HPDE6-E6E7 (cell line): ENCODE data around the gene RASSF8.
A peak's percentile ranks its signal among the peaks of the same experiment; 100 is the strongest.

Experiments
- DNase-seq: peaks from one replicate; pipeline ENCODE4 v3.0.0; 2011; ENCODE audit warnings: missing footprints; ENCODE audit errors: extremely low spot score

Gene RASSF8

DNA sequence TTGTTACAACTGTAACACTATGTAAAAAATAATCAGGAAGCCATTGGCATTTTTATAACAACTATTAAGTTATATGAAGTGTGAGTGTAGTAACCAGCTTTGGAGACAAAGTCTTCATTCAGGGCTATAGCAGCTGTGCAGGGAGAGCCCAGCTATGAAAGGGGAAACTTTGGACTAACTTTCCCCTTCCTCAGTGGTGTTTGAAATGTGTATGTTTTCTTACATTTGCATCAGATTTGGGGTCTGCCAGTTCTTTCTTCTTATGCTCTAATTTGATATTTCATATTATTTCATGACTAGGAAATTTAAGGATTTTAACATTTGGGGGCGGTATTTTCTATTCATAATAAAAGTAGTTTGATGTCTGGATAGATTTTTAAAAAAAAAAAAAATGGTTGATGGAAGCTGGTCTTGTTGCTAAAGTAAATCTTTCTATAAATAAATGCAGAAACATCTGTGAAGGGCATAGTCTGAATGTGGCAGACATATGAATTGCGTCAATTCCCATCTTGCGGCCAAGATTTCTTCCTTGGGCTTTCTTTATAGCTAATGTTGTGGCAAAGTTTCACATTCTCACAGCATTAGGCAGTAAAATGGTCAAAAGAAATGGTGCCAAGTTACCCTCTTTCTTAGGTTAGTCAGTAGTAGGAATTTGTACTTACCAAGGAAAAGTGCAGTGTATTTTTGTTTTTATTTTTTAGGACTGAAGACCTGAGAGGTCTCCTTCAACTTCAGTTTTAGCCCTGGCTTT, 35.6 kb downstream of the RASSF8 start:
- DNase-seq: no peak

DNA sequence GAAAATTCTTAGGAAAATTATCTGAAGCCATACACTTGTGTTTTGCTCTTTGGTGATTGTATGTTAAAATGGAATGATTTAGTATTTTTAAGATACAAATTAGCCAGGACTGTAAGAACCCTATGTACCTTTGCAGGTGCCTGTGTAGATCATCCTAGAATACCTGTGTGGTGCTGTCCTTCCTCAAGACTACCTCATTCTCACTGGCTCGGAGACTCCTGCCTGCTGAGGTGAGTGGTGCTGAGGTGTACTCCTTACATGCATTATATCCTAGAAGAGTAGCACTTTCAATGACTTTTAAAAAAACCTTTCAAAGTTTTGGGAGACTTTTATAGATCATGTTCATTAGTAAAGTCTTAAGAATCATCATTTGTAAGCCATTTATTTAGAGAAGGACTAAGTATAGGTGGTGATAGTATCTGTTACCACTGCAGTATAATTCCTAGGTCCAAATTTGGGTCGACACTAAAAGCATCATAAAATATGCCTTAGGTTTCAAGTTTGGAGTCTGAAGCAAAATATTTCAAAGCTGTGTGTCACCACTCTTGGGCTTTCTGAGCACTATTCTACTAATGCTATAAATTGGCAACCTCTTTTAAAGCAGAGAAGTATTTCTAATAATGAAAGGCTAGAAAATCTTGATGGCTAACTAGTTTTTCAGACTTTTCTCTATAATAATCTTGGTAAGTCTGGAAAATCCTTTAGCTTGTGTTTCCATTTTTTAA, 36.6 kb downstream of the RASSF8 start:
- DNase-seq: no peak

DNA sequence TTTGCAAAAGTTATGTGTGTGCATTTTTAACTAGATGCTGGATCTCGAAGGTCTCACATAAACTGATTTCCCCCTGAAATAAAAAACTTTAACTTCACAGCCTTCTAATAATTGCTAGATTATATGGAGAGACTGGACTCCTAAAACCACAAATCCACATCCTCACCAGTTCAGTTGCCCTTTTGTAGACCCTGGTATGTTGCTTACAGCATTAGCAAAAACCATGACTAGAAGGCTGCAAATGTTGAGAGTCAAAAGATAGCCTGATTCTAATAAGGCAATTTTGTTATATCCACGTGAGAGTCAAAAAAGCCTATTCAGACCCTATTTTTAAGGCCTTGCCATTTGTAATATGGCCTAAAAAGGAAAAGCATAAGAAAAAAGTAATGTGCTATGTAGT, 37.4 kb downstream of the RASSF8 start:
- no peak for DNase-seq

DNA sequence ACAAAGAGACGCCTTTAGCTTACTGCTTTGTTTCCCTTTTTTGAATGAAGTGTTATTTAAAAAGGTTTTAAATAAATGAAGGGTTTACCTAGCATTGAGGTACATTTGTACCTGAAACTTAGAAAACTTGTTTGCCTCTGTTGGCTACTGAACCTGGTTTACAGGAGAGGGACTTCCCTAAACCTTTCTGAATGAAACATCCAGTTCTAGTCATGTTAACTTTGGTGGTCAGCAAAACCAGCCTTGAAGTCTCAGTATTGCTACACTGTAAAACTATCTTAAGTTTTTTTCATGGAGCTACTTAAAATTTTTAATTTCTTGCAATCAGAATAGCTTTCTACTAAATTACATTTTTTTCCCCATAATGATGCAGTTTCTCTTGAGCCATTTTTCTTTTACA, 38.2 kb downstream of the RASSF8 start:
- DNase-seq: no peak

DNA sequence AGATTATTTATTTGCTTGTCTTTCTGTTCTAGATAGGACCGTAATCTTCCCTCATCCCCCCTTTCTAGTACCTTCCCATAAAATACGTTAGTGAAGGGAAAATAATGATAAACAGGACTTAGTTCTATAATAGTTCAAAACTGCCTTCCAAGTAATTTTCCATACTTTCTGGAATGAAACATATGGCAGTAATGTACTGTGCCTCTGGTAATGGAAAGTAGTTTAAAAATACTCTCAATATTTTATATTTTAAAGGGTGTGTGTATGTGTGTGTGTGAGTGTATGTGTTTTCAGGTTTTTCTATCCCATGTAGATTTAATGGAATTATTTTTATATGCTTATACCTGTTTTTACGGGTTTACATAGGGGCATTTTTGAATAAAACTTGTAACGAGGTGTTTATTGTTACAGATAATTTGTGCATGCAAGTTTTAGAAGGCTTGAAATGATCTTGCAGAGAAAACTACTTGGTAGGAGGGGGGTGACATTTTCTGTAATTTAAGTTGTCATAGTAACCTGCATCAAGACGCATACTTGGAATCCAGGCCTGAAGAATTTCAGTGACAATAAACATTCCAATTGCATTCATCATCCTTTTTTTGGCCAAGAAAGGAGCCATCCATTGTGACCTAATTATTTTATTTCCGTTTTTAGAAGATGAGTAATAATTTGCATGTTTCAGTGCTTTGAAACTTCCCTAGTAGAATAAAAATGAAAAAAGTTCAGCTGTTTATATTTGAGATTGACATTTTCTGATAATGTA, 38.9 kb downstream of the RASSF8 start:
- no peak for DNase-seq

DNA sequence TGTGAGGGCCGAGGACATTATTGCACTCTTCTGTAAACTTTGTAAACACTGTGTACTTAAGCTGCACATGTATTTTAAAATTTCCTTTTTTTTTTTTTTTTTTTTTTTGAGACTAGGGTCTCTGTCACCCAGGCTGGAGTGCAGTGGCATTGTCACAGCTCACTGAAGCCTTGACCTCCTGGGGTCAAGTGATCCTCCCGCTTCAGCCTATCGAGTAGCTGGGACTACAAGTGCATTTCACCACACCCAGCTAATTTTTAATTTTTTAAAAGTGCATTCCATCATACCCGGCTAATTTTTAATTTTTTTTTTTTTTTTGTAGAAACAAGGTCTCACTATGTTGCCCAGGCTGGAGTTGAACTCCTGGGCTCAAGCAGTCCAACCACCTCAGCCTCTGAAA, 42.4 kb downstream of the RASSF8 start:
- DNase-seq: no peak

DNA sequence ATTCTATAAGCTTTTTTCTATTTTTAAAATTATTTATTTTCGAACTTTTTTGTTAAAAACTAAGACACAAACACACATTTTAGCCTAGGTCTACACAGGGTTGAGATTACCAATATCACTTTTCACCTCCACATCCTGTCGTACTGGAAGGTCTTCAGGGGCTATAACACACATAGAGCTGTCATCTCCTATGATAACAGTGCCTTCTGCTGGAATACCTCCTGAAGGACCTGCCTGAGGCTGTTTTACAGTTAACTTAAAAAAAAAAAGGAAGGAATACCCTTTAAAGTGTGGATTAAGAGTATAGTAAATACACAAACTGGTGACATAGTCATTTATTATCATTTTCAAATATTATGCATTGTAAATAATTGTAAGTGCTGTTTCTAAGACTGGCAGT, 43.0 kb downstream of the RASSF8 start:
- no peak for DNase-seq

DNA sequence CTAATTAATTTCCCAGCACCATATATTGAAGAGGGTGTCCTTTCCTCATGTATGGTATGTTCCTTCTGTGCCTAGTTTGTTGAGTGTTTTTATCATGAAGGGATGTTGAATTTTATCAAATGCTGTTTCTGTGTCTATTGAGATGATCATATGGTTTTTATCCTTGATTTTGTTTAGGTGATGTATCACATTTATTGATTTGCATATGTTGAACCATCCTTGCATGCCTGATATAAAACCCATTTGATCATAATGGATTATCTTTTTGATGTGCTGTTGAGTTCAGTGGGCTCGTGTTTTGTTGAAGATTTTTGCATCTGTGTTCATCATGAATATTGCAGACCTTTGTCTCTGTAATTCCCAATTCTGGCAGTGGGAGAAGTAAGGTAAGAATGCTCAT, 44.6 kb downstream of the RASSF8 start:
- DNase-seq: no peak

DNA sequence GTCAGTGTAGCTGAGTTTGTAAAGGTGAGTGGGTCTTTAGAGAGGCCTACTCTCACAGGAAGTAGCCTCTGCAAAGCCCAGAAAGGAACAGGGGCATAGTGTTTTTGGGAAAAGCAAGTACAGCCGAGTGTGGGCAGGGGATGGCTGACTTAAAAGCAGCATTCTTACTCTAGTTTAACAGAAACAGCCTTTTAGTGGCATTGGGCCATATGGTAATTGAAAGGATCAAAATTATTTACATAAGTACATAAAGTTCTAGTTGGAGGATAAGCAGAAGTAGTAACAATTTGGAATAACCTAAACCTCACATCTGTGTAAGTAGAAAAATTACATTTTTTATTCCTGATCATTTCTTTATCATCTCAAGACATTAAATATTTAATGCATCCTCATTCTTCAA, 49.1 kb downstream of the RASSF8 start:
- DNase-seq: no peak

DNA sequence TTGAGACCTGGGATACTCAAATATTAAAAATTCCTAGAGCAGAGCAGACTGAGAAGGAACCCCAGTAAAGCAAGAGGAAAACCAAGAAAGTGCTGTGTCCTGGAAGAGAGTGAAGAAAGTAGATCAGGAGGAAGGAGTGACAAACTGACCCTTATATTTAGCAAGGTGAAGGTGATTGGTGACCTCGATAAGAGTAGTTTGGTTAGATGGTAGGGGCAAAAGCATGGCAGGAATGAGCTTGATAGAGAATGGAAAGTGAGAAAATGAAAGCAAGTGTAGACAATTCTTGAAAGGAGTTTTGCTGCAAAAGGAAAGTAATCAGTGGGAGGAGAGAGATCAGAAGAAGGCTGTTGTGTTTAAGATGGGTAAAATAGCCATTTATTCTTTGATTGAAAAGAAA, 51.1 kb downstream of the RASSF8 start:
- no peak for DNase-seq

DNA sequence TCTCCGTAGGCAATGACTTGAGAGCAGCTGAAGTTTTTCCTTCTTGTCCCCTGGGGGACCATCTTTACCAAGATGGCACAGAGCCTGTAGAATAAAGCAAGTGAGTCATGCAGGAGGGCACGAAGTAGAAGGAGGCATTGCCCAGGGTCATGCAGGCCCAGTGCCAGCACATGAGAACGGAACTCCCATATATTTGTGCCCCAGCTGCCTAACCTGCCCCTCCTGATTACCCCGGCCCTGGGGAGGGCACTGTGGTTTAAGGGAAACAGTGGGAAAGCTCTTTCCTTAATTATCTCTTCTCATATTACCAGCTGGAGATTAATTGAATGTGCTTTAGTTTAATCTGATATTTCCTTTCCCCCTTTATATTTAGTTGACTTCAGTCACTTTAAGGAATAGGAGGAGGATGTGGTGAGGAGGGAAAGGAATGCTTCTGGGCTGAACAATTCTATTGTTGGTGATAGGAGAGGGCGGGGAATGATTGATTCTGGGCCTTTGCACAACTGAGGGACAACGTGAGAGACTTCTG, 51.9 kb downstream of the RASSF8 start:
- no peak for DNase-seq

DNA sequence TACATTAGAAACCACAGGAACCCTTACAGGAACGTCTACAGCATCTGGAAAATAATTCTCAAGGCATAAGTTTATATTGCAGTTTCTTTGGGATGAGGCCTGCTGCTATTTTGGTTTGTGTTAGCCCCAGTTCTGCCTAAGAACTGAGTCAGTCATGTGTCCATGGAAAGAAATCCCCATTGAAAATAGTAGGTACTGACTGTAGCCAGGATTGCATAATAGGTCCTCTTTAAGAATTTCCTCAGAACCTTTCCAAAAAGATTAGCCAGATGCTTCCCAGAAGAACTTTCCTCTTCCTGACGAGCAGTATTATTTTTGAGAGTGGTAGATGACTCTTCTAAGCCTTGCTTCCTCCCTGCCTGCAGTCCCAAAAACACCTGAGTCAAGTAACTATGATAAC, 52.6 kb downstream of the RASSF8 start:
- no peak for DNase-seq

DNA sequence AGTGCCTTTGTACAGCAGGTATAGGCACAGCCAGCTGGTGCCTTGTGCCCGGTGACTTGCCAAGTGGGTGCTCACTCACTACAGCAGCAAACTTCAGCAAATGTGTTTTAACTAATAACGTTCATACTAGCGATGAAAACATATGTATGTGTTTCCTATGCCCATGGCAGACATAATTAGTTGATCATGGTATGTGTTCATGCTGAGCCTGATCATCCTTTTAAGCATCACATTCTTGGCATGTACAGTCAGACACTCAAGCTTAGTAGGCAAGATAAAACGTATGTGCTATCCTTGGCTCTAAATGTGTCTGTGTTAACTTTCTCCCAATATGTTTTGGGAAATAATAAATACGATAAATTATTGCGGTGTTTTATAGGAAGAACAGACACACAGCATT, 55.6 kb downstream of the RASSF8 start:
- DNase-seq: no peak

DNA sequence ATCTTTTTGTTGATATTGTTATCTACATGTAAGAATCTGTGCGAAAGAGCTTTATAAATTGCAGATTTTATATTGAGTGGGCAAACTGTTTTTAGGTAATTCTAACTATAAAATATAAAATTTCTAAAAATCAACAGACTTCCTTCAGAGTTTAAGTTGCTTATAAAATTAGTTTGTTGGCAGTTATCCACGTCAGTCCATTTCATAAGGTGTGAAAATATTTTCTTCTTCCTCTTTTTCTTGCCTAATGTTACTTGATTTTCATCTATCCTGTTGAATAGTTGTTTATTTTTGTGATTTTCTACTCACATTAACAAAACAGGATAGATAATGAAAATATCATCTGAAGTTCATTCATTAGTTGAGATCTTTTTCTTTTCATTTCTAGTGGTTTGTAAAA, 58.0 kb downstream of the RASSF8 start:
- no peak for DNase-seq

DNA sequence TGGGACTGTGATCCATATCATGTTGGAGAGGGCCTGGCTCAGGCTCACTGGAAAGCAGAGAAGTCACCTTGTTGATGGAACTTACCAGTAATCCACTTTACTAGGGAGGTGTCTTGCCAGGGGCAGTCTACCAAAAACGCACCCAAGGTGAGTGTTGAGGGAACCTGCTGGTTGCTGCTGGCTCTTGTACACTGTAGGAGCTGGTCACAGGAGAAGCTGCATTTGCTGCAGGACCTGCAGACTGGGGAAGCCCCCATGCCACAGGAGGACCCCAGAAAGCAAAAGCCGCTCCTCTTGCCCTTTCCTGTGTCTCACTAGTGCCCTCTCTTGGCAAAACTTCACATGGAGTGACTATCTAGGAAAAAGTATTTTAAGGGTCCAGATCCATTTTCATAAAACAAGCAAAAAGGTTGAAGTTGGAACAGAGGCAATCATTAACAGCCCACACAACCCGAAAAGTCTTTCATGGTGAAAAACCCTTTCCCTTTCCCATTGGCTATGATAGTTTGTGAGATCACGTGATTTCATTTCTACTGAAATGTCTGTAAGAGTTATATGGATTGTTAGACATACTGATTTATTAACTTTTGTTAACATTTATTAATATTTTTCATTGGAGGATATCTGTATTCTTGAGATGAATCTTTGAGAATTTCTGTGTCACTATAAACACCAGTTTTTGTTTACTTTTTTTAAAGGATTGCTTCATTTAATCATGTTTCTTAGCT, 59.2 kb downstream of the RASSF8 start:
- DNase-seq: peak; percentile 12

DNA sequence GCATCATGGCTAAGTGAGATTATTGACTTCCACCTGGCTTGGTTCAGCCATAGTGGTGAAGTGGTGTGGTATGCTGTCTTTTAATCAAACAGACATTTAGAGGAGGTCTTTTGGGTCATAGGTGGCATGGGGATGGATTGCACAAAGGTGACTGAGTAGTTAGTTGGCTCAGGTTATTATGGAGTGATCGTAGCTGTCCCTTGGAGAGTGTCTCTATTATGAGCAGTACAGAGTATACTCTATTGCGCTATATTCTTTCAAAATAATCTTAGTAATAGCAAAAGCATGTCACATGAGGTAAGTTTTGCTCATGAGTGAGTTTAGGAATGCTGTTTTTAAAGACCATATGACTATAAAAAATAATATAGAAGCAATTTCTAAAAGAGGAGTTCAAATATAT, 60.4 kb downstream of the RASSF8 start:
- no peak for DNase-seq

DNA sequence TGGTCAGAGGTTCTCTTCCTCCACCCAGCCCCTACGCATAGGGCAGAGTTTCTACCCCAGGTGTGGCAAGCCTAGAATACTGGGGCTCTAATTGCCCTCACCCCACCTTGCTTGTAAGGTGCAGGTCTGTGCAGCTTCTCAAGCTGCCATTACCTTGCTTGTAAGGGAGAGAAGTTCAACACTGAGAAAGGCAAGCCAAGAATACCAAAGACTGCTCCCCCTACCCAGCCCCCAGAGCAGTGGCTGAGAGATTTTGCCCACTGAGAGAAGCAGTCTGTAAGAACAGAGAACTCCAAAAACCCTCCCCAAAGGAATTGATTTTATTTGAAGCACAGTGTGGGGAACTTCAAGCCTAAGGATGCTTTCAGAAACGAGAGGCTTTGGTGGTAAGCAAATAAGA, 63.1 kb downstream of the RASSF8 start:
- no peak for DNase-seq

DNA sequence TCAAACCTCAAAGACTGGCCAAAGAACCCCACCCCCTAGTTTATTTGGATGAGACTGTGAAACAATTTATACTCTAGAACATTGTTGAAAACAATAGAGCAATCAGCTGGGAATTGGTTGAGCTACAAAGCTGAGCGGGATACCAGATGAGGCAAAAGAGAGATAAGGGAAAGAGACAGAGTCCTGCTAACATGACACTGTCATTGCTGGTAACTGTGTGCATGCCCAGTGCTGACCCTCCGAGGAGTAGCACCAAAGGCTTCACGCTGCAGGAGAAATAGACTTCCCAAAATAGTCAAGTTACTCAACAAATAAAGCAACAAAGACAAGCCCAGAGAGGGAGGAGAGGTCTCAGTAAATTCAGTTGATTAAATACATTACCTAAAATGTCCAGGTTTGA, 63.6 kb downstream of the RASSF8 start:
- DNase-seq: no peak

DNA sequence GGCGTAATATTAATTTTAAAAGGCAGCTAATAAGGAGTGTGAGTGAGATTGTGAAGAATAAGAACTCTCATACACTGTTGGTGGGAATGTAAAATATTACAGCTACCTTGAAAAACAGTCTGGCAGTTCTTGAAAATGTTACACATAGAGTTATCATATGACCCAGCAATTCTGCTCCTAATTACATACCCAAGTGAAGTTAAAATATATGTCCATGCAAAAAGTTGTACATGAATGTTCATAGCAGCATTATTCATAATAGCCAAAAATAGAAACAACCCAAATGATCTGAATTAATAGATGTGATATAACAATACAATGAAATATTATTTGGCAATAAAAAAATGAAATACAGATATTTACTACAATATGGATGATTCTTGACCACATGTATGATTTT, 68.2 kb downstream of the RASSF8 start:
- no peak for DNase-seq

DNA sequence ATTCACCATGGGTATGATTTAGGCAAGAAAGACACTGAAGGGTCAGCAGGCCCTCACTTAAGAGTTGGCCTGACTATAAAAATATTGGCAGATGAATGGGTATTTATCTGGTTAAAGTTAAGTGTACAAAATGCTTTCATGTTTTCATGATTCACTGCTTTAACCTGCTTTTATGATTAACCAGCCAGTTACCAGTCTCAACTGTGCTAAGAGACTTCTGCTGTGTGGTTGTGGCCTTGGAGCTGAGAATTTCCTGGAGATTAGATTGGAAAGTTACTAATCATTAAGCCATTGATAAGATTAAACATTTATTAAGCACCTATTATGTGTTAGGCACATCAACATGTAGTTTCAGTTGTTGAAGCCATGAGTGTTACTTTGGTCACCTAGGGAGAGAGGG, 68.9 kb downstream of the RASSF8 start:
- DNase-seq: no peak

DNA sequence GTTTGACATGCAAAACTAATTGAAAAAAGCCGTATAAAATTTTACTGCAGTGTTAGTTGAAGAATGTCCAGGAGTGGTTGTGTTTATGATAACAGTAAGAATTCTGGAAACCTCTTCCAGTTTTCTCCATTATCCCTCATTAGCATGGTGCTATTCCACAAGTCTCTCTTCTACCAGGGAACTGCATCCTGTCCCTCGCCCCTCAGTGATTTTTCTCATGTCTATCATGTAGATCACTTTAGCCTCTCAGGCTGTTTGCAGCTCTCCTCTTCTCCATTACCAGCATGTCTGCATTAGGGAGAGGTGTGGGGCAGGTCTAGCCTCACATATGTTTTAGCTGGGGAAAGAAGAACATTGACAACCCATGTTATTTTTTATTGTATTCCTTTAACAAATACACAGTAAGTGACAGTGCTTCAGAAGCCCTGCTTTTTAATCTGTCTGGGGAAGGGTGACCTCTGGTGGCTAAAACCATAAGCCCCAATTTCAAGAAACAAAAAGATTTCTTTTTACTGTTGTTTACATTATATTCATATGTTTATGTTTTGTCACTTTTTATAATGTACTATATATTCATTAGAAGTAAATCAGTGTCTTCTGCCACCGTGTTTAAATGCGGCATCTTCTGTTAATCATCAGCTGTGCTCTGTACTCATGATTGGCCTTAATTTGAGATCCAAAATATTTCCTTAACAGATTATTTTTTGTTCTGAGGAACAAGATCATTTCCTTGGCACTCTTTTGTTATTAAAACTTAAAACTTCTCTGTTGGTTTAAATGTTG, 70.7 kb downstream of the RASSF8 start:
- peak; percentile 20 for DNase-seq
